ENCODE measurements around the gene FADS3. TPM values are rescaled to one million over a fixed set of nuclear protein-coding genes. Genes with fewer than 3 reads are reported as not detected.

The FADS3 gene
- total and polyA plus RNA-seq, 2 of the 13 experiments (the other 11 are each of a cell fraction or from before 2014, with no cell fraction given) = 13.4 to 23.2 TPM

GRCh38 chr11:61923166-61924063 lies 32.1 kb upstream of the FADS3 start (continued):
- TF ChIP-seq GMEB1 (CRISPR knock-in tag; IDR thresholded peaks at IDR 0.05; ENCODE audit: borderline replicate concordance) (peak; percentile 21; the same call in 1 of the 2 replicates), FOXC1 (CRISPR knock-in tag; IDR thresholded peaks at IDR 0.05; ENCODE audit: borderline replicate concordance) (0 out of 2 replicates have a peak, but pooled peaks have one; percentile 32), ESRRA (CRISPR knock-in tag; IDR thresholded peaks at IDR 0.05; ENCODE audit: low read depth) (no peak), ZNF33B (CRISPR knock-in tag; IDR thresholded peaks at IDR 0.05) (peak; percentile 70; the same call in 1 of the 2 replicates), TEAD2 (CRISPR knock-in tag; IDR thresholded peaks at IDR 0.05) (peak; percentile 32; the same call in 1 of the 2 replicates), CHD4 (IDR thresholded peaks at IDR 0.05; ENCODE audit: borderline replicate concordance, low read length) (no peak), PRPF4 (IDR thresholded peaks at IDR 0.05; ENCODE audit: low read depth, low read length, poor library complexity, severe bottlenecking) (no peak), MEF2D (CRISPR knock-in tag; IDR thresholded peaks at IDR 0.05) (no peak; the same call in 1 of the 2 replicates), HNF1B (CRISPR knock-in tag; IDR thresholded peaks at IDR 0.05) (peak; percentile 90), FOXK1 (CRISPR knock-in tag; IDR thresholded peaks at IDR 0.05; ENCODE audit: borderline replicate concordance, low read depth) (0 out of 2 replicates have a peak, but pooled peaks have one; percentile 54), SPEN (CRISPR knock-in tag; IDR thresholded peaks at IDR 0.05; ENCODE audit: low read depth) (peak; percentile 73), KLF11 (CRISPR knock-in tag; IDR thresholded peaks at IDR 0.05) (no peak), CHD2 (IDR thresholded peaks at IDR 0.05; ENCODE audit: low read depth, low read length) (no peak), CENPT (CRISPR knock-in tag; IDR thresholded peaks at IDR 0.05; ENCODE audit: low read depth) (no peak), NR2F1 (CRISPR knock-in tag; IDR thresholded peaks at IDR 0.05) (no peak), PRMT3 (CRISPR knock-in tag; IDR thresholded peaks at IDR 0.05; ENCODE audit: borderline replicate concordance, low read depth) (no peak), ZNF614 (CRISPR knock-in tag; IDR thresholded peaks at IDR 0.05; ENCODE audit: borderline replicate concordance) (peak; percentile 42; the same call in 1 of the 2 replicates), ZSCAN29 (CRISPR knock-in tag; conservative IDR thresholded peaks at IDR 0.05) (0 out of 2 replicates have a peak, but pooled peaks have one; percentile 83), ZNF549 (CRISPR knock-in tag; IDR thresholded peaks at IDR 0.05) (no peak), IRF1 (CRISPR knock-in tag; IDR thresholded peaks at IDR 0.05; ENCODE audit: low read depth) (no peak), ZFAT (CRISPR knock-in tag; conservative IDR thresholded peaks at IDR 0.05) (no peak), BHLHE40 (IDR thresholded peaks at IDR 0.05; ENCODE audit: low read length) (peak; percentile 34; the same call in 1 of the 2 replicates), TFDP2 (CRISPR knock-in tag; IDR thresholded peaks at IDR 0.05) (peak; percentile 20; the same call in 1 of the 2 replicates), ZSCAN21 (CRISPR knock-in tag; IDR thresholded peaks at IDR 0.05; ENCODE audit: borderline replicate concordance) (peak; percentile 89)
